ENCODE results near the gene MED9.

MED9 gene

DNA sequence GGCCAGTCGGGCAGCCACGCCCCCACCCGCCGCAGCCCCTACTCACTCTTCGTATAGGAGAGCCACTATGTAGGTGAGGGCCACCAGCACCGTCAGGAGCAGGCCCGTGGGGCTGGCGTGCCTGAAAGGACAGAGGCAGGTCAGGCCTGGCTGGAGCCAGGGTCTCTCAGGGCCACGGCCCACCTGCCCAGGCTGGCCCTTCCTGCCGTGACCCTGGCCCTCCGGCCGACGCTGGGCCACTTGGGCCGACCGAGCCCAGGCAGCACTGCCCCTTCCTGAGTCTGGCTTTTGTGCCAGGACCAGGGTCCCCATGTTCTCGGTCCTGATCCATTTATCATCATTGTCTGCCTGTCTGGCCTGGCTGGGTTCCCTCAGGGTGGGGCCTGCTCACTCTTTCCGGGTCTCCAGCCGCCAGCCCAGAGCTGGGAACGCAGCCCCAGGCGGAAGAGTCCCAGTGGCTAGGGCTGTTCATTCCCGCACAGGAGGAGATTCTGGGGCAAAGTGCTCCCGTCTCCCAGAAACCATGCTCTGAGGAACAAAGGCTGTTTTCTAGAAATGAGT lies 29.5 kb downstream of the MED9 start:
- H3K4me3 ChIP-seq (ENCODE audit: low read depth, low read length), result no peak overlapping the region
- TF ChIP-seq, protein P1, sequence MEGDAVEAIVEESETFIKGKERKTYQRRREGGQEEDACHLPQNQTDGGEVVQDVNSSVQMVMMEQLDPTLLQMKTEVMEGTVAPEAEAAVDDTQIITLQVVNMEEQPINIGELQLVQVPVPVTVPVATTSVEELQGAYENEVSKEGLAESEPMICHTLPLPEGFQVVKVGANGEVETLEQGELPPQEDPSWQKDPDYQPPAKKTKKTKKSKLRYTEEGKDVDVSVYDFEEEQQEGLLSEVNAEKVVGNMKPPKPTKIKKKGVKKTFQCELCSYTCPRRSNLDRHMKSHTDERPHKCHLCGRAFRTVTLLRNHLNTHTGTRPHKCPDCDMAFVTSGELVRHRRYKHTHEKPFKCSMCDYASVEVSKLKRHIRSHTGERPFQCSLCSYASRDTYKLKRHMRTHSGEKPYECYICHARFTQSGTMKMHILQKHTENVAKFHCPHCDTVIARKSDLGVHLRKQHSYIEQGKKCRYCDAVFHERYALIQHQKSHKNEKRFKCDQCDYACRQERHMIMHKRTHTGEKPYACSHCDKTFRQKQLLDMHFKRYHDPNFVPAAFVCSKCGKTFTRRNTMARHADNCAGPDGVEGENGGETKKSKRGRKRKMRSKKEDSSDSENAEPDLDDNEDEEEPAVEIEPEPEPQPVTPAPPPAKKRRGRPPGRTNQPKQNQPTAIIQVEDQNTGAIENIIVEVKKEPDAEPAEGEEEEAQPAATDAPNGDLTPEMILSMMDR (IDR thresholded peaks at IDR 0.05; ENCODE audit: low read depth, low read length), result no peak

DNA sequence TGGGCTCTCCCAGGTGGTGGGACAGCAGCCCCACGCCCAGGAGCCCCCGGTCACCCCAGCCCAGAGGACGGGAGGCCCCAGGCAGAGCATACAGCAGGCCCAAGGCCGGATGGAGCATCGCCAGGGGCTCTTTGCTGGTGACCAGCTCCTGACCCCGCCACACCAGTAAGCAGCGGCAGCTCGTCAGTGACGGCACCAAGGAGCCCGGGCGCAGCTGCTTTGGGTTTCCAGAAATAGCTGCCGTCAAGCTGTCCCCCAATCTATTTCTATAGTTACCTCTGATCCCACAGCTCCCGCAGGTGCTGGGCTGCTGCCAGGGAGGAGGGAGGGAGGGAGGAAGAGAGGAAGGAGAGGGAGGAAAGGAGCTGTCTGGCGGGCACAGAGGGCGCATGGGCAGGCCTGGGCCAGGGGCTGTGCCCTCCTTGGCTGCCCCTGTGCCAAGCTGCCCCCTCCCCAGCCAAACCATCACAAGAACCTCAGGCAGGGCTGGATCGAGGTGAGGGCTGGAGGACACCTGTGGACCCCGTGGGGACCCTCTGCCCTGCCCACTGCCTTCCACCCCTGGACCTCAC lies 30.2 kb downstream of the MED9 start:
- H3K4me3 ChIP-seq (ENCODE audit: low read depth, low read length), result no peak overlapping the region
- TF ChIP-seq, protein P1 (IDR thresholded peaks at IDR 0.05; ENCODE audit: low read depth, low read length), result no peak

DNA sequence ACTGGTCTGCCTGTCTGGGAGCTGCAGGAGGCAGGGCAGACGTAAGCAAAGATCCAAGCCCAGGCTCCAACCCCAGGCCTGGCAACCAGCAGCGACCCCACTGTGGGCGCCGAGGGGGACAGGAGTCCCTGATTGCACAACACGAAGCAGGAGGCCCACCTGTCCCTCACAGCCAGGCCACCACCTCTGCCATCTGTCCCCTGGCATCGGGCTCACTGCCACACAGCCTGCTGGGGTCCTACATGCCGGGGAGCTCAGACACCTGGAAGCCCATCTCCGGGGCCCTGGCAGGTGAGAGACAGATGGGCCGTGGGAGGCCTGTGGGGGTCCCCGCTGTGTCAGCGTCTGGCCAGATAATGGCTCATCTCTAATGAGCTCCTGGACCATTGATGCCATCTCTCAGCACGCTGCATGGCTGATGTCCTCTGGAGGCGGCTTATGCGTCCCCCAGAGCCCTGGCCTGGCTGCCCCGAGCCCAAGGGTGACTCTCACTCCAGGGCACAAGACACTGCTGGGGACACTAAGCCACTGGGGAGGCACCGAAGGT lies 30.7 kb downstream of the MED9 start:
- TF ChIP-seq, protein P1 (IDR thresholded peaks at IDR 0.05; ENCODE audit: low read depth, low read length), result no peak
- H3K4me3 ChIP-seq (ENCODE audit: low read depth, low read length), result no peak overlapping the region

DNA sequence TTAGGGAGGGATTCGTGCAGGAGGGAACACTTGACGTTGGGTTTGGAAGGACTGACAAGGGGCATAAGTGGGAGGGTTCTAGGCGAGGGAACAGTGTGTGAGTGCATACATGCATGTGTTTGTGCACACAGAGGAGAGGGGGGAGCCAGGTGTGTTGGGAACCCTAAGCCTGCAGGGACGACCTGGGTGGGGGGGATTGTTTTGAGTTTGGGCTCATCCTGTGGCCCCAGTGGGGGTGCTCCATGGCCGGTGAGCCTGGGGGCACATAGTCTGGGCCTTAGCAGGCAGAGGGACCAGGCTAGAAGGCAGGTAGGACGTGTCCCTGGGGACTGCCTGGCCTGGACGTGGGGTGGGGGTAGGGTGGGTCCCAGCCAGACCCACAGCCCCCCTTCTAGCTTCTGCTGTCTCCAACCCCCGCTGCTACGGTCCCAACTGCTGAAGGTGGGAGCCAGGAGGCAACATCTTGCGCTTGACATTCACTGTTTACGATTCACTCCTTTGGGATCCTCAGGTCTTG lies 31.3 kb downstream of the MED9 start:
- TF ChIP-seq, protein P1 (IDR thresholded peaks at IDR 0.05; ENCODE audit: low read depth, low read length), result no peak

DNA sequence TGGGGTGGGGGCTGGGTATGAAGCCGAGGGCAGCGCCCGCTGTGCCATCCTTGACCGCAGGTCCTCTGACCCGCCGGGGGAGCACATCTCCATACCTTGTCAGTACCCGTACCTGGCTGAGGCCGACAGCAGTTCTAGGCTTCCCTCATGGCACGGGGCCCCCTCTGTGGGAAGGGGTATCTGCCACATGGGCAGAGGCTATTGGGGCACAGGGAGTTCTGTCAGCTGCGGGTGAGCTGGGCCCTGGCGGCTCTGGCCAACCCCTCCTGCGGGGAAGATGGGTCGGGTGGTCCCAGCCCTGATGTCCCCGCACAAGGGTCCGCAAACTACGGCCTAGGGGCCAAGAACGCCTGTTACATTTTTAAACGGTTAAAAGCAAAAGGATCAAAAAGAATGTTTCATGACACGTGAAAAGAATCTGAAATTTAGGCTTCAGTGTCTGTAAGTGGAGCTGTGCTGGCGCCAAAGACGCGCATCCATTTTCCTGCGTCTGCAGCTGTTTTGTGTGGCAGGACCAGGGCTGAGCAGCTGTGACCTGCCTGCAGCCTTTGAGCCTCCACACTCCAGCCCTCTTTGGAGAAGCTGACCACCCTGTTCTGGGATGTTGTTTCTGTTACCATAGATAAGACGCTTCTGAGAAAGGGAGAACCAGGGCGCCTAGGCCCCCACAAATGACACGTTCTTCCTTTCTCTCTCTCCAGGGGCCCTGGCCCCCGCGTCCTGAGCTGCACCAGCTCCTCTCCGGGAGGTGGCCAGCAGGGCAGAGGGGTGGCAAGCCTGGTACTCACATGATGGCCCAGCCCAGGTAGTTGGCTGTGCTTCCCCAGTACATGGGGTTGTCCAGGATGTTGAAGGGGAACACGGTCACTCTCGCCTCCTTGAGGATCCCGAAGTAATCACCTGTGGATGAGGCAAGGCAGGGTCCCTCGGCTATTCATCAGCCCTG lies 32.1 kb downstream of the MED9 start:
- TF ChIP-seq, protein P1 (IDR thresholded peaks at IDR 0.05; ENCODE audit: low read depth, low read length), result no peak
- H3K4me3 ChIP-seq (ENCODE audit: low read depth, low read length), result no peak overlapping the region

More for the DNA sequence above, 31.3 kb downstream of the MED9 start:
- H3K4me3 ChIP-seq (ENCODE audit: low read depth, low read length), result no peak overlapping the region

DNA sequence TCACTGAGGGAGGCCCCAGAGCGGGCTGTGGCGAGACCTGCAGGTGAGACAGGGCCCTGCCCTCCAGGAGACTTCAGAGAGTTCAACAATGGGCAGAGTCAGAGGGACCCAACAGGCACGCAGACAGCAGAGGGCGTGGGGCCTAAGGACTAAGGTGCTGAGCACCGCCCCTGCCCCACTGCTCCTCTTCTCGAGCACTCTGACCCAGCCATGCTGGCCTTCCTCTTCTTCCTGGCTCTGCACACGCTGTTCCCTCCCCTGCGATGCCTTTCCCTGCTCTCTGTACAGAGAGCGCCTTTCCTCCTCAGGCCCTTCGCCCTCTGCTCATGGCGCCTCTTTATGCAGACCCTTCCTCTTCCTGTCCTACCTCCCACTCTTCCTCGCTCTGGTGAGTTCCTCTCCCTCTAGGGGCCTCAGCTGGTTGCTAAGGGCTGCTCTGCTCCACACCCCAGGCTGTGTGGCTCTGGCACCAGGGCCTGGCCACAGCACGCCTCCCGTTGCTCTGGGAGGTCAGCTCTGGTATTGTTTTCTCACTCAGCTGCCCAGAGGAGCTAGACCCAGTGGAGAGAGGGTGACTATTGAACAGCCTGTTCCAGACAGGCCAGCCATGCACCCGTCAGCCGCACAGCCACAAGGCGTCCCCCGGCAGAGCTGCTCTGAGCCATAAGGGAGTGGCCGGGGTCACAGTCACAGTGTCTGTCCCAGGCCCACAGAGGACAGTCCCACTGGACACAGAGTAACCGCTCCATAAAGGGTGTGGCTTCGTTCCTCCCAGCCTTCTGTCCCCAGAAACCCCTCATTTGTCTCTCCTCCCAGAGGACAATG lies 33.0 kb downstream of the MED9 start:
- TF ChIP-seq, protein P1 (IDR thresholded peaks at IDR 0.05; ENCODE audit: low read depth, low read length), result no peak

More for the DNA sequence above, 33.0 kb downstream of the MED9 start:
- H3K4me3 ChIP-seq (ENCODE audit: low read depth, low read length), result no peak overlapping the region

Data from WI38 (cell line).